GM19238 (cell line): Measurements from ENCODE around the gene NIFK.
"Not testable (repeated sequence)": the region's sequence is repeated elsewhere in the genome, so short reads cannot be mapped to it uniquely, and the experiment has no call there.

Experiments used
- DNase-seq: peaks from one replicate; pipeline ENCODE4 v3.0.0; 2011; ENCODE audit warnings: low spot score; ENCODE audit not compliant: insufficient read length

The NIFK gene

GRCh38 chr2:121695171-121695451 is 41.6 kb downstream of the NIFK start:
- DNase-seq: no peak

DNA sequence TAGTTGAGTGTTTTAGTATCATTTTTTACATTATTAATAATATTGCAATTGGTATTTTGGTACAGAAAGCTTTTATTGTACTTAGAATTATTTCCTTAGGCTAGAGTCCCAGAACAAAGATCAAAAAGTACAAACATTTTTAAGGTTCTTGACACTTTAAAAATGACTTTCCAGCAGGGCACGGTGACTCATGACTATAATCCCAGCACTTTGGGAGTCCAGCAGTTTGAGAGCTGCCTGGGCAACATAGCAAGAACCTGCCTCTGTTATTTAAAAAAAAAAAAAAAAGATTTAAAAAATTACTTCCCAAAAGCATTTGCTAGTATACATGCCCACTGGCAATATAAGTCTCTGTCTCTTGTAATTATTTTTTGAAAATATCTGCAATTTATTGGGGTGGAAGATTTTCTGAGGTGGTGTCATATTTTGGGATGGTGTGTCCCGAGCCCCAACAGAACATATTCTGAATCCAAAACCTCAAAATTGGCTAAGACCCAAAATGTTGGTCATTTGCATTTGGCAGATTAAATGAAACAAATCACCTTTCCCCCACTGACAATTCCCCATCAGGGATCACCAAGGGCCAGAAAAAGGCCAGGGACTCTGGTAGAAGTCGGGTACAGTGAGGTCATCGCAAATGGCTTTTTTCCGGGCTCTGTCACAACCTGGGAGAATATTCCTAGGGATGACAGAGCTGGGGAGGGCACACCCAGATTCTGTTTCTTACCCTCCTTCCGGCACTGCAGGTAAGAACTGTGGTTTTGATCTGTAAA is 42.1 kb downstream of the NIFK start:
- no peak for DNase-seq

DNA sequence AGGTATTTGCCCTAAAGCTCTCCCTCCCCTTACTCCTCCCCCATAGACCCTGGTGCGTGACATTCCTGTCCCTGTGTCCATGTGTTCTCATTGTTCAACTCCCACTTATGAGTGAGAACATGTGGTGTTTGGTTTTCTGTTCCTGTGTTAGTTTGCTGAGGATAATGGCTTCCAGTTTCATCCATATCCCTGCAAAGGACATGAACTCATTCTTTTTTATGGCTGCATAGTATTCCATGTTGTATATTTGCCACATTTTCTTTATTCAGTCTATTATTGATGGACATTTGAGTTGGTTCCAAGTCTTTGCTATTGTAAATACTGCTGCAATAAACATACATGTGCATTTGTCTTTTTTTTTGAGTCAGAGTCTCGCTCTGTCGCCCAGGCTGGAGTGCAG is 46.1 kb downstream of the NIFK start:
- not testable (repeated sequence) for DNase-seq

- DNase-seq: no peak
These were observed 46.6 kb downstream of the NIFK start for GRCh38 chr2:121690095-121690494.

GRCh38 chr2:121689356-121689755 is 47.3 kb downstream of the NIFK start:
- DNase-seq: no peak

DNA sequence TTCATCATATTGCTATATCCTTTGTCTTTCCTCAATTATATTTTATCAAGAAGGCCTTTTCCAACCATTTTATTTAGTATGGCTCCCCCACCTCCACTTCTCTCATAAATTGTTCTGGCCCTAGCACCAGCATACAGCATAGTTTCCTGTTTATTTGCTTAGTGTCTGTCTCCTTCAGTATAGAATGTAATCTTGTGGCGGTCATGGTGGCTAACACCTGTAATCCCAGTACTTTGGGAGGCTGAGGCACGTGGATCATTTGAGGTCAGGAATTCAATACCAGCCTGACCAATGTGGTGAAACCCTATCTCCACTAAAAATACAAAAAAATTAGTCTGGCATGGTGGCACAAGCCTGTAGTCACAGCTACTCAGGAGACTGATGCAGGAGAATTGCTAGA is 47.9 kb downstream of the NIFK start:
- no peak for DNase-seq

DNA sequence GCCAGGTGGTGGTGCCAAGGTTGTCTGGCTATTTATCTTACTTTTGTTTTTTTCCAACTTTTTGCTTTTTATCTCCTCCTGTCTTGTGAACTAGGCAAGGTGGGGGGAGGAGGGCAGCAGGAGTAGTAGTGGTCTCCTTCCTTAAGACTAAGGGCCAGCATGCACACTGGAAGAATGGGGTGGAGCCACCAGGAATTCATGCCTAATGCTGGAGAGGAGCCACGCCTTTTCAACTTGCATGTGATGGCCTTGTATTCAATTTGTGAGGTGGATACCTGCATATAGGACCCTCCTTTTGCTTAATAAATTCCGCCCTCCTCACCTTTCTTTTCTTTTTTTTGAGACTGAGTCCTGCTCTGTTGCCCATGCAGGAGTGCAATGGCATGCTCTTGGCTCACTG is 49.8 kb downstream of the NIFK start:
- no peak for DNase-seq

GRCh38 chr2:121686218-121686617 is 50.5 kb downstream of the NIFK start:
- DNase-seq: no peak

DNA sequence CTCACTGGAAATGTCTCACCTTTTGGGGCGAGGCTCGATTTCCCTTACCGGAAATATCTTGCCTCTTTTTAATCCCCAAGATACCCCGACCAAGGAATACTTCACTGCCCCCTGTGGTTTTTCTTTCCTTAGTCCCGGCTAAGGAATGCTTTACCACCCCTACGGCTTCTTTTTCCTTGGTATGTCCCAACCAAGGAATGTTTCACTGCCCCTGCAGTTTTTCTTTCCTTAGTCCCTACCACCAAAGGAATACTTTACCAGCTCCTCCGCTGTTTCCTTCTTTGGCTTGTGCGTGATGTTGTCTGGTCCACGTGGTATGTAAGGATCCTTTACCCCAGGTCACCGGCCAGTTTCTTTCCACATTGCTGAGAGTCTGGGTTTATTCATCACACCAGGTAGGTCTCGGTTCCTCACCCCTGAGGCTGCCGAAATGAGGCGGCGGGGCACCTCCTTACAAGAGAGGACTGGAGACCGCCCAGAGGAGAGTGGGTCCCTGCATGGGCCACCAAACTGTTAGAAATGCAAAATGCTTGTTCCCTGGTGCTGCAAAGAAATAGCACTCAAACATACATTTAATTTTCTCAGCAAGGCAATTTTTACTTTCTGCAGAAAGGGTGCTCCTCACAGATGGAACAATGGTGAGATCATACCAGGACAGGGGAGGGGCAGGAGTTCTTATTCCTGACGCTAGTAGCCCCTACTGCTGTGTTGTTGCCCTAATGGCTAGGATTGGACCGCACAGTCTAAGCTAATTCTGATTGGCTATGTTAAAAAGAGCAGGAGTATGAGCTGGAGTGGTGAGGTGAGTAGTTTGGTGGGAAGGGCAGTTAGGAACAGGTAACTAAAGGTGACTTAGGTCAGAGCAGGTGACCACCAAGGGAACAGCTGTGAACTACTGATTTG is 54.0 kb downstream of the NIFK start:
- no peak for DNase-seq

DNA sequence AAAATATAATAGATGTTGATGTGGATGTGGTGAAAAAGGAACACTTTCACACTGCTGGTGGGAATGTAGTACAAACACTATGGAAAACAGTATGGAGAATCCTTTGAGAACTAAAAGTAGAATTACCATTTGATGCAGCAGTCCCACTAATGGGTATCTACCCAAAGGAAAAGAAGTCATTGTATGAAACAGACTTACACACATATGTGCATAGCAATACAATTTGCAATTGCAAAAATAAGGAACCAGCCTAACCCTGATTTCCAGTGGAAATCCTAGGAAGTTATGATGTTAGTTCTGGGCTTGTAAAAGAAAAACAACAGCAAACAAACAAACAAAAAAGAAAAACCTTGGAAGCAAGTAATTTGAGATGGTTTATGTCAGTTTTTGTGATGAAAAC is 58.8 kb downstream of the NIFK start:
- no peak for DNase-seq
